Stimulated activated CD4-positive, alpha-beta T cell treated with anti-CD3 and anti-CD28 coated beads, Interleukin-1b, Interleukin-23, amount 100 ng/mL, for 1 hour (primary cell): ENCODE results near the gene GMPS.
A peak's percentile ranks its signal among the peaks of the same experiment; 100 is the strongest.
"Not testable (repeated sequence)": the region's sequence is repeated elsewhere in the genome, so short reads cannot be mapped to it uniquely, and the experiment has no call there.

Experiments used
- DNase-seq, 2 donors: peaks; one replicate each; pipeline ENCODE4 v3.0.0-alpha.2; 2020; ENCODE audit warnings: low read depth in 2 of 2

The GMPS gene

GRCh38 chr3:155870133-155870944 is at the start of gene GMPS:
TSS of gene GMPS (plus strand) at chr3:155870650. CDS start at chr3:155870871, 221 bp downstream.
- peak; percentile 91 to 92 for DNase-seq

- not testable (repeated sequence) for DNase-seq
Measured at GRCh38 chr3:155828490-155829098, 41.9 kb upstream of the GMPS start.

GRCh38 chr3:155835341-155836071 is 34.9 kb upstream of the GMPS start:
- no peak for DNase-seq

GRCh38 chr3:155843569-155843968 is 26.9 kb upstream of the GMPS start:
- DNase-seq: no peak

GRCh38 chr3:155846119-155846518 is 24.3 kb upstream of the GMPS start:
- no peak for DNase-seq

- no peak for DNase-seq
Measured at GRCh38 chr3:155847993-155848392, 22.5 kb upstream of the GMPS start.

- not testable (repeated sequence) for DNase-seq
Measured at GRCh38 chr3:155849404-155849803, 21.0 kb upstream of the GMPS start.

- no peak for DNase-seq
Measured at GRCh38 chr3:155852341-155852740, 18.1 kb upstream of the GMPS start.

- no peak for DNase-seq
Measured at GRCh38 chr3:155853214-155854140, 17.0 kb upstream of the GMPS start.

- peak; percentile 89 to 95 for DNase-seq
Measured at GRCh38 chr3:155854141-155854940, 16.1 kb upstream of the GMPS start, which contains the start of gene SLC33A1. TSS of gene SLC33A1 (minus strand) at chr3:155854427. CDS start at chr3:155853997, 430 bp downstream.

- DNase-seq: no peak
Measured at GRCh38 chr3:155859859-155860258, 10.6 kb upstream of the GMPS start.

GRCh38 chr3:155860424-155860823 is 10.0 kb upstream of the GMPS start:
- DNase-seq: not testable (repeated sequence)

GRCh38 chr3:155861476-155862183 is 8.8 kb upstream of the GMPS start:
- DNase-seq: no peak

GRCh38 chr3:155862290-155862982 is 8.0 kb upstream of the GMPS start:
- DNase-seq: not testable (repeated sequence)

- DNase-seq: no peak
Measured at GRCh38 chr3:155863072-155863784, 7.2 kb upstream of the GMPS start.

- no peak for DNase-seq
Measured at GRCh38 chr3:155869691-155870090, 759 bp upstream of the GMPS start.

GRCh38 chr3:155870945-155871745 is 695 bp downstream of the GMPS start:
- DNase-seq: peak in 1 of 2 donors; percentile 13

- DNase-seq: no peak
Measured at GRCh38 chr3:155871746-155872158, 1.3 kb downstream of the GMPS start.
